ENCODE measurements around the gene APOB. TPM values are rescaled to one million over a fixed set of nuclear protein-coding genes. Genes with fewer than 3 reads are reported as not detected.
A peak's percentile ranks its signal among the peaks of the same experiment; 100 is the strongest.

The APOB gene
- total and polyA plus RNA-seq, 2 of the 13 experiments (the other 11 are each of a cell fraction or from before 2014, with no cell fraction given), result 1,569 to 2,515 TPM

- TF ChIP-seq ELK4 (CRISPR knock-in tag; IDR thresholded peaks at IDR 0.05; ENCODE audit: borderline replicate concordance) (no peak), ZNF749 (CRISPR knock-in tag; IDR thresholded peaks at IDR 0.05; ENCODE audit: borderline replicate concordance) (0 out of 2 replicates have a peak, but pooled peaks have one; percentile 16)
Measured at GRCh38 chr2:20999906-21000645, 43.8 kb downstream of the APOB start (continued).

GRCh38 chr2:20998972-20999905 lies 44.6 kb downstream of the APOB start:
- no peak overlapping the region for H3K4me3 ChIP-seq (replicated peaks in 1 of 3; ENCODE audit: insufficient read depth in 1 of 3, low read depth in 2 of 3, low read length in 3 of 3)
- ATAC-seq (peak; percentile 4), DNase-seq (ENCODE audit: low spot score) (peak; percentile 66), FAIRE-seq (no peak)
- no peak overlapping the region for H3K9ac ChIP-seq (ENCODE audit: insufficient read depth, low read depth, low read length)
- H3K36me3 ChIP-seq (replicated peaks in 1 of 2; ENCODE audit: control insufficient read depth in 1 of 2, insufficient read depth in 2 of 2, low read length in 2 of 2), result peaks cover 11 to 31% of the 10 kb centered on the region in 2 experiments
- no peaks in the 10 kb centered on the region for H3K27me3 ChIP-seq (ENCODE audit: control insufficient read depth in 1 of 2, insufficient read depth in 2 of 2, low read length in 2 of 2)
- H3K79me2 ChIP-seq (ENCODE audit: insufficient read depth, low read length), result no peaks in the 10 kb centered on the region
- H3K4me1 ChIP-seq (ENCODE audit: insufficient read depth, low read length), result peaks cover 9% of the 10 kb centered on the region; the same call in 1 of the 2 replicates
- CTCF ChIA-PET (ENCODE audit: low intra/inter-chr PET ratio, low total read pairs), result no interaction called here
- WGBS (ENCODE audit: low lambda C conversion rate), result 53% methylated on average over 5 of the region's 5 CpGs
- no peaks in the 10 kb centered on the region for H3K9me3 ChIP-seq (ENCODE audit: low read length)
- no peak overlapping the region for H3K4me2 ChIP-seq (ENCODE audit: low read depth, low read length)
- in situ Hi-C loops (cut with HindIII; ENCODE audit: extremely low pct_ligation_motif_present, low pct_unique_long_range_greater_than_20kb), result loop anchor here (25.0 kb wide), 1 partner anchor 612 kb away; no protein-coding TSS in a partner anchor
- H2AFZ ChIP-seq (ENCODE audit: low read length), result no peak overlapping the region
- BruUV-seq (replicated peaks), result no TSS peak
- no peak overlapping the region for H3K27ac ChIP-seq (ENCODE audit: extremely low read length, insufficient read depth, low read length)
- intact Hi-C loops (cut with micrococcal nuclease; ENCODE audit: unreplicated experiment), result no loop called here
- H4K20me1 ChIP-seq (ENCODE audit: insufficient read depth, low read length), result peaks cover 47% of the 10 kb centered on the region
- POLR2A ChIA-PET, result interaction anchor here (0.9 to 1.9 kb wide), 11 partner anchors 9 to 338 kb away, joined by 3 to 10 read pairs (median 4); no protein-coding TSS in a partner anchor
- TF ChIP-seq ZNF709 (CRISPR knock-in tag; IDR thresholded peaks at IDR 0.05) (0 out of 2 replicates have a peak, but pooled peaks have one; percentile 13), SETDB1 (CRISPR knock-in tag; IDR thresholded peaks at IDR 0.05; ENCODE audit: borderline replicate concordance) (peak; percentile 62; the same call in 1 of the 2 replicates), BRF2 (CRISPR knock-in tag; IDR thresholded peaks at IDR 0.05) (peak; percentile 19), ZXDC (CRISPR knock-in tag; IDR thresholded peaks at IDR 0.05) (peak; percentile 44; the same call in 1 of the 2 replicates), RBFOX2 (IDR thresholded peaks at IDR 0.05; ENCODE audit: low read depth, low read length) (peak; percentile 90), ZNF749 (CRISPR knock-in tag; IDR thresholded peaks at IDR 0.05; ENCODE audit: borderline replicate concordance) (peak; percentile 61; the same call in 1 of the 2 replicates), ZNF703 (CRISPR knock-in tag; IDR thresholded peaks at IDR 0.05; ENCODE audit: borderline replicate concordance) (no peak), NRL (CRISPR knock-in tag; IDR thresholded peaks at IDR 0.05; ENCODE audit: borderline replicate concordance) (no peak), ATF4 (CRISPR knock-in tag; IDR thresholded peaks at IDR 0.05) (0 out of 4 replicates have a peak, but pooled peaks of 1 of the 2 experiments have one; percentile 23), IKZF1 (IDR thresholded peaks at IDR 0.05) (no peak), HNRNPH1 (optimal IDR thresholded peaks at IDR 0.05; ENCODE audit: low read depth, low read length) (no peak), ZFY (CRISPR knock-in tag; IDR thresholded peaks at IDR 0.05) (no peak)

Measured in HepG2 (cell line).